IMR-90 (cell line): ENCODE data around the gene DNAJC11.

Experiments
- BHLHE40 ChIP-seq: fragments of 150-350 bp; IDR thresholded peaks from 2 replicates; pipeline ENCODE4 v1.6.1; 2016; ENCODE audit warnings: mild to moderate bottlenecking, low read depth, low read length
- CEBPB ChIP-seq: IDR thresholded peaks from 2 replicates; pipeline ENCODE4 v1.6.1; 2012; ENCODE audit warnings: low read depth, low read length, improper control_type of control experiment
- CTCF ChIP-seq: conservative IDR thresholded peaks from 2 replicates; pipeline ENCODE4 v1.5.1; 2012; ENCODE audit warnings: mild to moderate bottlenecking, low read depth, low read length, improper control_type of control experiment
- MXI1 ChIP-seq: IDR thresholded peaks from 2 replicates; pipeline ENCODE4 v1.6.1; 2012; ENCODE audit warnings: low read depth, mild to moderate bottlenecking, low read length, moderate library complexity, borderline replicate concordance
- POLR2A ChIP-seq: IDR thresholded peaks from 2 replicates; pipeline ENCODE4 v1.6.1; 2012; ENCODE audit warnings: mild to moderate bottlenecking, low read depth, low read length
- RAD21 ChIP-seq: IDR thresholded peaks from 2 replicates; pipeline ENCODE4 v1.6.1; 2012; ENCODE audit warnings: low read length, improper control_type of control experiment
- RCOR1 ChIP-seq: IDR thresholded peaks from 2 replicates; pipeline ENCODE4 v1.6.1; 2012; ENCODE audit warnings: mild to moderate bottlenecking, low read length, improper control_type of control experiment; ENCODE audit not compliant: insufficient replicate concordance
- RFX5 ChIP-seq: IDR thresholded peaks from 2 replicates; pipeline ENCODE4 v1.8.0; 2012; ENCODE audit warnings: low read depth, mild to moderate bottlenecking, low read length, moderate library complexity
- SMC3 ChIP-seq: fragments of 150-350 bp; IDR thresholded peaks from 2 replicates; pipeline ENCODE4 v1.6.1; 2016; ENCODE audit warnings: low read depth, mild to moderate bottlenecking, antibody characterized with exemption, low read length, moderate library complexity

- TF ChIP-seq CTCF: no peak
- TF ChIP-seq CEBPB: no peak
- TF ChIP-seq RCOR1: no peak
- TF ChIP-seq RAD21: no peak
- no peak for TF ChIP-seq BHLHE40
- no peak for TF ChIP-seq POLR2A
- no peak for TF ChIP-seq RFX5
- TF ChIP-seq SMC3: no peak
- TF ChIP-seq MXI1: no peak
Observed at GRCh38 chr1:6585841-6586240, 115.8 kb downstream of the DNAJC11 start.
